Cardiac muscle cell (in vitro differentiated cells and primary cell): ENCODE results near the gene YEATS2. TPM values are rescaled to one million over a fixed set of nuclear protein-coding genes. Genes with fewer than 3 reads are reported as not detected.
A peak's percentile ranks its signal among the peaks of the same experiment; 100 is the strongest.
"Not testable (repeated sequence)": the region's sequence is repeated elsewhere in the genome, so short reads cannot be mapped to it uniquely, and the experiment has no call there.

ENCODE experiments used
- DNase-seq, 2 donors: peaks; one replicate each; pipeline versions ENCODE4 v3.0.0 to v3.0.0-alpha.2; 2010 to 2017; ENCODE audit warnings: low read depth in 1 of 2, low spot score in 1 of 2
- H3K27ac ChIP-seq: fragments of 200-600 bp; sonication (generic); 2 replicates; pipeline ENCODE4 v1.5.1; 2016
- H3K27me3 ChIP-seq: fragments of 200-600 bp; sonication (generic); 2 replicates; pipeline ENCODE4 v1.6.0; 2016; ENCODE audit warnings: control low read depth
- H3K36me3 ChIP-seq: fragments of 200-600 bp; sonication (generic); 2 replicates; pipeline ENCODE4 v1.5.1; 2016; ENCODE audit warnings: control low read depth
- H3K4me1 ChIP-seq: fragments of 200-600 bp; sonication (generic); 2 replicates; pipeline ENCODE4 v1.8.1; 2017; ENCODE audit warnings: low read depth, mild to moderate bottlenecking, mixed run types
- H3K4me3 ChIP-seq: fragments of 200-600 bp; sonication (generic); 2 replicates; pipeline ENCODE4 v1.5.1; 2016; ENCODE audit warnings: mild to moderate bottlenecking
- H3K9me3 ChIP-seq: fragments of 200-600 bp; sonication (generic); 2 replicates; pipeline ENCODE4 v1.5.1; 2017; ENCODE audit warnings: low read depth, mild to moderate bottlenecking, control low read depth
- polyA plus RNA-seq: library from polyadenylated mRNA; unstranded; fragments of >200 nt; fragmentation: Nextera tagmentation; extraction: Ambion mirVana; gene quantifications from 2 replicates; pipeline ENCODE4 v1.2.1, GENCODE V29; 2016
- total RNA-seq: library from RNA; depleted of rRNA; stranded (reverse); fragments of >200 nt; gene quantifications from 2 replicates; pipeline ENCODE4 v1.2.3, GENCODE V29; 2016
- TF ChIP-seq, protein P1 (sequence below): IDR thresholded peaks from 2 replicates; pipeline ENCODE4 v1.5.1; 2012; ENCODE audit warnings: low read depth, mild to moderate bottlenecking, low read length

Gene YEATS2
- total and polyA plus RNA-seq, 2 experiments from 2014 or later: 15.7 to 34.9 TPM

DNA sequence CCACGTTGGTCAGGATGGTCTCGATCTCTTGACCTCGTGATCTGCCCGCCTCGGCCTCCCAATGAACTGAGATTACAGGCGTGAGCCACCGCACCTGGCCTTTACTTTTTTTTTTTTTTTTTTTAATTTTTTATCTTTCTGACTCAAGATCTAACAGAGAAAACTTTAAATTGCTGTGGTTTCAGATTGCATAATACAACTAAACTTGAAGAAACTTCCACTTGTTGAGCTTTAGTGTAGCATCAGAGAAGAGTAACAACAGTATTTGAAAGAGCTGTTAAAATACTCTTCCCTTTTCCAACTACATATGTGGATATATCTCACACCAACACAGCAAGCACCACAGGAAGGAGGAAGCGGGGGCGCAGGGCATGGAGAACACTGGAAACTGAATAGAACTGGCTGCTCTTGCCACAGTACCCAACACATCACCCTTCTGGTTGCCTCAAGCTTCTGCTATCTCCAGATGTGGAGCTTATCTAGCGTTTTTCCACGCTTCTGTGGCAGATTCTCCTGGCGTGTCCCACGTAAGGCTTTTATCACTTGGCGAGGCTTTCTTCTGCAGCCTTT lies 82.4 kb downstream of the YEATS2 start:
- Histone ChIP-seq H3K4me3 (no peak overlapping the region), H3K27me3 (no peaks in the 10 kb centered on the region), H3K9me3 (no peaks in the 10 kb centered on the region), H3K4me1 (no peaks in the 10 kb centered on the region), H3K36me3 (peaks cover 56% of the 10 kb centered on the region), H3K27ac (no peak overlapping the region)
- TF ChIP-seq, protein P1, sequence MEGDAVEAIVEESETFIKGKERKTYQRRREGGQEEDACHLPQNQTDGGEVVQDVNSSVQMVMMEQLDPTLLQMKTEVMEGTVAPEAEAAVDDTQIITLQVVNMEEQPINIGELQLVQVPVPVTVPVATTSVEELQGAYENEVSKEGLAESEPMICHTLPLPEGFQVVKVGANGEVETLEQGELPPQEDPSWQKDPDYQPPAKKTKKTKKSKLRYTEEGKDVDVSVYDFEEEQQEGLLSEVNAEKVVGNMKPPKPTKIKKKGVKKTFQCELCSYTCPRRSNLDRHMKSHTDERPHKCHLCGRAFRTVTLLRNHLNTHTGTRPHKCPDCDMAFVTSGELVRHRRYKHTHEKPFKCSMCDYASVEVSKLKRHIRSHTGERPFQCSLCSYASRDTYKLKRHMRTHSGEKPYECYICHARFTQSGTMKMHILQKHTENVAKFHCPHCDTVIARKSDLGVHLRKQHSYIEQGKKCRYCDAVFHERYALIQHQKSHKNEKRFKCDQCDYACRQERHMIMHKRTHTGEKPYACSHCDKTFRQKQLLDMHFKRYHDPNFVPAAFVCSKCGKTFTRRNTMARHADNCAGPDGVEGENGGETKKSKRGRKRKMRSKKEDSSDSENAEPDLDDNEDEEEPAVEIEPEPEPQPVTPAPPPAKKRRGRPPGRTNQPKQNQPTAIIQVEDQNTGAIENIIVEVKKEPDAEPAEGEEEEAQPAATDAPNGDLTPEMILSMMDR: no peak
- DNase-seq: peak in 1 of 2 donors; percentile 28

DNA sequence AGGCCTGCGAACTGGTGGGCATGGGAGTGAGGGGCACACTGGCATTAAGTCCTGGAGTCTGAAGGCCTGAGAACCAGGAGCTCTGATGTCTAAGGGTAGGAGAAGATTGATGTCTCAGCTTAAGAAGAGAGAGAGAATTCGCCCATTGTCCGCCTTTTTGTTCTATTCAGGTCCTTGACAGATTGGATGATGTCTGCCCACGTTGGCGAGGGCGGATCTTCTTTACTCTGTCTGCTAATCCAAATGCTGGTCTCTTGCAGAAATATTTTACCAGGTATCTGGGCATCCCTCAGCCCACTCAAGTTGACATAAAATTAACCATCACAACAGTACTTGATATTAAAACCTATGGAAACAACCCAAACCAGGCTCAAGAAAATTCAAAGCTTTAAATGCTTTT lies 83.6 kb downstream of the YEATS2 start:
- DNase-seq: no peak
- Histone ChIP-seq H3K9me3 (no peaks in the 10 kb centered on the region), H3K27me3 (no peaks in the 10 kb centered on the region), H3K4me3 (no peak overlapping the region), H3K36me3 (peaks cover 54% of the 10 kb centered on the region), H3K27ac (no peak overlapping the region), H3K4me1 (no peaks in the 10 kb centered on the region)
- TF ChIP-seq, protein P1: no peak

DNA sequence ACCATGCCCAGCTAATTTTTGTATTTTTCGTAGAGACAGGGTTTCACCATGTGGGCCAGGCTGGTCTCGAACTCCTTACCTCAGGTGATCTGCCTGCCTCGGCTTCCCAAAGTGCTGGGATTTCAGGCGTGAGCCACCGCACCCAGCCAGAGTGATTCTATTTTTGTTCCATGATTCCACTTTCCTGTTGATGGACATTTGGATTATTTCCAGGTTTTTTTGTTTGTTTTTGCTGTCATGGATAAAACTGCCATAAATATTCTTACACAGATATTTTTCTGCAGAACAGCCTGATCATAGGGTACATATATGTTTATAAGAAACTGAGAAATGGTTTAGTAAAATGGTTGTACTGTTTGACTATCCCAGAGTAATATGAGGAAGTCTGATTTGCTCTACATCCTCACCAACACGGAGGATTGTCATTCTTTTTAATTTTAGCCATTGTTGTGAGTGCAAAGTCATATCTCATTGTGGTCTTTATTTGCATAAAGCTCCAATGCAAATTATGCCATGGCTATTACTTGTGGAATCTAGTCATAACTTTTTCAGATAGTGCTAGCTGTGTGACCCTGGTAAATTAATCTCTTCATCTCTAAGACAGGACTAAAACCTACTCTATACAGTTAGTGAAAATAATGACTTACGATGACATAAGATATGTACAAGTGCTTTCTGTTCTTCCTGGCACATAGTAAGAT lies 85.1 kb downstream of the YEATS2 start:
- H3K27me3 ChIP-seq: no peaks in the 10 kb centered on the region
- no peak overlapping the region for H3K4me3 ChIP-seq
- H3K27ac ChIP-seq: no peak overlapping the region
- H3K4me1 ChIP-seq: no peaks in the 10 kb centered on the region
- H3K36me3 ChIP-seq: peaks cover 53% of the 10 kb centered on the region
- TF ChIP-seq, protein P1: no peak
- no peak for DNase-seq
- no peaks in the 10 kb centered on the region for H3K9me3 ChIP-seq

DNA sequence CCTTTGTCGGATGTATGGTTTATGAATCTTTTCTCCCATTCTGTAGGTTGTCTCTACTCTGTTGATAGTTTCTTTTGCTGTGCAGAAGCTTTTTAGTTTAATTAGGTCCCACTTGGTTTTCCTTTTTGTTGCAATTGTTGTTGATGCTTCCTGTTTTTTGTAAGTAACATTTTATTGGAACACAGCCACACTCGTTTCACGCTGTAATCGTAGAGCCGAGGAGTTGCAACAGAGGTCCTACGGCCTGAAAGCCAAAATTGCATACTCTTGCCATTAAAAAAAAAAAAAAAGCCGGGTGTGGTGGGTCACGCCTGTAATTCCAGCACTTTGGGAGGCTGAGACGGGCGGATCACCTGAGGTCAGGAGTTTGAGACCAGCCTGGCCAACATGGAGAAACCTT lies 86.9 kb downstream of the YEATS2 start:
- H3K36me3 ChIP-seq: peaks cover 45% of the 10 kb centered on the region
- not testable (repeated sequence) for H3K4me3 ChIP-seq, DNase-seq

DNA sequence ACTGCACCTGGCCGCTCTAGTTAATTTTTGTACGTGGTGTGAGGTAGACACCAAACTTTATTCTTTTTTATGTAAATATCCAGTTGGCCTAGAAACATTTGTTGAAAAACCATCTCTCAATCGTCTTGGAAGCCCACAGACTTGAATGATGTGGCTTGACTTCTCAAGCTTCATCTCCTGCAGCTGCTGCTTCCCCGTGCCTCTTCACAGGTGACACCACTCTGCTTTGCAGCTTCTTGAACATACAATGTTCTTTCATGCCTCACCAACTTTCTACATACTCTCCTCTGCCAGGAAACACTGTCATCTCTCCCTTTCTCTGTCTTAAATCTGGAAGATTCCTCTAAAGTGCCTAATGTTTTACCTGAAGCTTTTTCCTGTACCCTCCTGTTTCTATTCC lies 92.2 kb downstream of the YEATS2 start:
- Histone ChIP-seq H3K27ac (no peak overlapping the region), H3K36me3 (peaks cover 45% of the 10 kb centered on the region), H3K9me3 (no peaks in the 10 kb centered on the region), H3K4me1 (no peaks in the 10 kb centered on the region), H3K27me3 (no peaks in the 10 kb centered on the region), H3K4me3 (no peak overlapping the region)
- TF ChIP-seq, protein P1: no peak
- DNase-seq: no peak

More for the DNA sequence above, 86.9 kb downstream of the YEATS2 start:
- not testable (repeated sequence) for H3K4me1 ChIP-seq, H3K27ac ChIP-seq, H3K9me3 ChIP-seq, H3K27me3 ChIP-seq

DNA sequence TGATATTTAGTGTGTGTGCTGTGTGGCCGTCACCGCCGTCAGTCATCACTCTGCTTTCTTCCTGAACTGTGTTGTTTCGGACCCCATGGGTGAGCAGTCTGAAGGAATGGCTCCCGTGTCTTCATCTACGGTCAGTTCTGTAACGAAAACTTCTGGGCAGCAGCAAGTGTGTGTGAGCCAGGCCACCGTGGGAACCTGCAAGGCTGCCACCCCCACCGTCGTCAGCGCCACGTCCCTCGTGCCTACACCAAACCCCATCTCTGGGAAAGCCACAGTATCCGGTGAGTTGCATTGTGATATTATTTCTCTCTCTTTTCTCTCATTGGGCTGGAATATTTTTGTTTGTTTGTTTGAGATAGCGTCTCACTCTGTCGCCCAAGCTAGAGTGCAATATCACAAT lies 93.1 kb downstream of the YEATS2 start:
- Histone ChIP-seq H3K36me3 (peaks cover 43% of the 10 kb centered on the region), H3K9me3 (no peaks in the 10 kb centered on the region), H3K27me3 (no peaks in the 10 kb centered on the region), H3K4me3 (no peak overlapping the region), H3K27ac (no peak overlapping the region), H3K4me1 (no peaks in the 10 kb centered on the region)
- TF ChIP-seq, protein P1: no peak
- DNase-seq: no peak
